C4-2B (cell line): Measurements from ENCODE around the gene SLC39A7.

Source experiments
- H3K27ac ChIP-seq: fragments of 450-650 bp; 2 replicates; pipeline ENCODE4 v1.5.1; 2017
- CTCF ChIP-seq: fragments of 450-650 bp; conservative IDR thresholded peaks from 2 replicates; pipeline ENCODE4 v1.5.1; 2017; ENCODE audit warnings: mild to moderate bottlenecking
- ZFX ChIP-seq: fragments of 450-650 bp; IDR thresholded peaks from 2 replicates; pipeline ENCODE4 v1.6.1; 2017

SLC39A7 gene

GRCh38 chr6:33248932-33249731 is 48.5 kb downstream of the SLC39A7 start:
- TF ChIP-seq ZFX (no peak), CTCF (no peak)
- H3K27ac ChIP-seq, result peak overlapping the region; percentile 95

GRCh38 chr6:33249732-33250630 is 49.3 kb downstream of the SLC39A7 start:
- peak overlapping the region; percentile 95 for H3K27ac ChIP-seq
- TF ChIP-seq CTCF (no peak), ZFX (peak; percentile 36; the same call in 1 of the 2 replicates)

- TF ChIP-seq ZFX (no peak), CTCF (no peak)
- H3K27ac ChIP-seq, result peak overlapping the region; percentile 95
Observed at GRCh38 chr6:33250731-33251130, 50.1 kb downstream of the SLC39A7 start.

GRCh38 chr6:33251395-33252012 is 50.8 kb downstream of the SLC39A7 start:
- no peak overlapping the region for H3K27ac ChIP-seq
- no peak for TF ChIP-seq ZFX
- TF ChIP-seq CTCF, result no peak

GRCh38 chr6:33252759-33253158 is 52.1 kb downstream of the SLC39A7 start:
- H3K27ac ChIP-seq, result no peak overlapping the region
- TF ChIP-seq ZFX (no peak), CTCF (no peak)
